K562 (cell line): Measurements from ENCODE around the gene VPS13D. TPM values are rescaled to one million over a fixed set of nuclear protein-coding genes. Genes with fewer than 3 reads are reported as not detected.

Experiments used
- DMBX1 ChIP-seq: fragments of 250-450 bp; sonication (Bioruptor Pico); IDR thresholded peaks from 2 replicates; pipeline ENCODE4 v1.8.0; 2022; ENCODE audit warnings: inconsistent platforms, mild to moderate bottlenecking, moderate library complexity, borderline replicate concordance
- HDAC1 ChIP-seq, 2 experiments: fragments of 450-650 bp; IDR thresholded peaks; 2 replicates each; pipeline ENCODE4 v1.6.1; 2016 to 2017; ENCODE audit warnings: inconsistent platforms in 1 of 2, mild to moderate bottlenecking in 1 of 2, moderate library complexity in 1 of 2
- HMG20A ChIP-seq: fragments of 450-650 bp; formaldehyde crosslinking; conservative IDR thresholded peaks from 2 replicates; pipeline ENCODE4 v1.4.0; 2020; ENCODE audit warnings: mild to moderate bottlenecking, mixed read lengths
- ILF3 ChIP-seq: fragments of 450-650 bp; IDR thresholded peaks from 2 replicates; pipeline ENCODE4 v1.6.1; 2018; ENCODE audit warnings: antibody characterized with exemption, mild to moderate bottlenecking, moderate library complexity, borderline replicate concordance
- LARP7 ChIP-seq: fragments of 450-650 bp; IDR thresholded peaks from 2 replicates; pipeline ENCODE4 v1.6.1; 2016
- OTX1 ChIP-seq: fragments of 450-650 bp; formaldehyde crosslinking; IDR thresholded peaks from 2 replicates; pipeline ENCODE4 v1.4.0; 2022; ENCODE audit warnings: mild to moderate bottlenecking
- SREBF2 ChIP-seq: sonication (generic); formaldehyde crosslinking; IDR thresholded peaks from 2 replicates; pipeline ENCODE4 v1.4.0; 2020; ENCODE audit warnings: mild to moderate bottlenecking, missing genetic modification reagents
- THRAP3 ChIP-seq: fragments of 450-650 bp; IDR thresholded peaks from 2 replicates; pipeline ENCODE4 v1.6.1; 2016; ENCODE audit warnings: mild to moderate bottlenecking, inconsistent platforms, borderline replicate concordance
- TRIM24 ChIP-seq, 2 experiments: fragments of 450-650 bp; IDR thresholded peaks; 2 replicates each; pipeline ENCODE4 v1.6.1; 2016
- U2AF1 ChIP-seq: fragments of 200-400 bp; formaldehyde crosslinking; optimal IDR thresholded peaks from 2 replicates; pipeline ENCODE3; 2017; ENCODE audit warnings: mild to moderate bottlenecking, low read depth, low read length, moderate library complexity
- ZBTB1 ChIP-seq: sonication (generic); formaldehyde crosslinking; IDR thresholded peaks from 2 replicates; pipeline ENCODE4 v1.8.1; 2023; ENCODE audit warnings: missing genetic modification reagents, low read depth, mild to moderate bottlenecking, borderline replicate concordance
- ZNF12 ChIP-seq: sonication (generic); formaldehyde crosslinking; IDR thresholded peaks from 2 replicates; pipeline ENCODE4 v1.4.0; 2020; ENCODE audit warnings: mild to moderate bottlenecking, missing genetic modification reagents
- ZNF408 ChIP-seq: fragments of 250-450 bp; sonication (Bioruptor Pico); IDR thresholded peaks from 2 replicates; pipeline ENCODE4 v1.4.0; 2020; ENCODE audit warnings: low read depth, mild to moderate bottlenecking, moderate library complexity
- ZNF76 ChIP-seq: fragments of 250-450 bp; sonication (Bioruptor Pico); IDR thresholded peaks from 2 replicates; pipeline ENCODE4 v1.4.0; 2020; ENCODE audit warnings: mild to moderate bottlenecking, moderate library complexity, borderline replicate concordance
- polyA plus RNA-seq, 8 experiments: library from polyadenylated mRNA; depleted of rRNA in 4 of 8; stranded (reverse) in 5 of 8; unstranded in 3 of 8; fragments of >200 nt; fragmentation: Nextera tagmentation in 2 of 8; fragmentation: Illumina TruSeq in 1 of 8; extraction: Ambion mirVana in 2 of 8; extraction: Trizol in 1 of 8; gene quantifications; 2 replicates each; pipeline versions ENCODE4 v1.2.1 to v1.2.3, GENCODE V29; 2011 to 2014; ENCODE audit warnings: inconsistent platforms in 1 of 8, missing spikeins in 1 of 8
- total RNA-seq, 7 experiments: library from RNA; depleted of rRNA in 6 of 7; stranded (reverse); fragments of >200 nt in 6 of 7; fragmentation: Illumina TruSeq in 2 of 7; extraction: Trizol in 2 of 7; gene quantifications; 2 replicates each; pipeline versions ENCODE4 v1.2.1 to v1.2.3, GENCODE V29; 2011 to 2021; ENCODE audit warnings: low replicate concordance in 1 of 7
- TF ChIP-seq, protein P1 (sequence below): fragments of 450-650 bp; formaldehyde crosslinking; IDR thresholded peaks from 2 replicates; pipeline ENCODE4 v1.4.0; 2022; ENCODE audit warnings: missing genetic modification characterization
- TF ChIP-seq, protein P2 (sequence below): fragments of 450-650 bp; formaldehyde crosslinking; conservative IDR thresholded peaks from 2 replicates; pipeline ENCODE4 v1.4.0; 2022; ENCODE audit warnings: mild to moderate bottlenecking, missing genetic modification characterization
- TF ChIP-seq, protein P3 (sequence below): fragments of 450-650 bp; IDR thresholded peaks from 2 replicates; pipeline ENCODE4 v1.6.1; 2016; ENCODE audit warnings: low read depth, mild to moderate bottlenecking, moderate library complexity
- TF ChIP-seq, protein P4 (sequence below): sonication (generic); formaldehyde crosslinking; IDR thresholded peaks from 2 replicates; pipeline ENCODE4 v1.8.1; 2022; ENCODE audit warnings: missing genetic modification reagents
- TF ChIP-seq, protein P5 (sequence below): fragments of 250-450 bp; sonication (Bioruptor Pico); IDR thresholded peaks from 2 replicates; pipeline ENCODE4 v1.8.0; 2022; ENCODE audit warnings: moderate library complexity, mild to moderate bottlenecking, inconsistent platforms

Gene VPS13D
- total and polyA plus RNA-seq, 9 of the 15 experiments (the other 6 are each of a cell fraction or from before 2014, with no cell fraction given) = 6.1 to 51.5 (median 38.5) TPM

DNA sequence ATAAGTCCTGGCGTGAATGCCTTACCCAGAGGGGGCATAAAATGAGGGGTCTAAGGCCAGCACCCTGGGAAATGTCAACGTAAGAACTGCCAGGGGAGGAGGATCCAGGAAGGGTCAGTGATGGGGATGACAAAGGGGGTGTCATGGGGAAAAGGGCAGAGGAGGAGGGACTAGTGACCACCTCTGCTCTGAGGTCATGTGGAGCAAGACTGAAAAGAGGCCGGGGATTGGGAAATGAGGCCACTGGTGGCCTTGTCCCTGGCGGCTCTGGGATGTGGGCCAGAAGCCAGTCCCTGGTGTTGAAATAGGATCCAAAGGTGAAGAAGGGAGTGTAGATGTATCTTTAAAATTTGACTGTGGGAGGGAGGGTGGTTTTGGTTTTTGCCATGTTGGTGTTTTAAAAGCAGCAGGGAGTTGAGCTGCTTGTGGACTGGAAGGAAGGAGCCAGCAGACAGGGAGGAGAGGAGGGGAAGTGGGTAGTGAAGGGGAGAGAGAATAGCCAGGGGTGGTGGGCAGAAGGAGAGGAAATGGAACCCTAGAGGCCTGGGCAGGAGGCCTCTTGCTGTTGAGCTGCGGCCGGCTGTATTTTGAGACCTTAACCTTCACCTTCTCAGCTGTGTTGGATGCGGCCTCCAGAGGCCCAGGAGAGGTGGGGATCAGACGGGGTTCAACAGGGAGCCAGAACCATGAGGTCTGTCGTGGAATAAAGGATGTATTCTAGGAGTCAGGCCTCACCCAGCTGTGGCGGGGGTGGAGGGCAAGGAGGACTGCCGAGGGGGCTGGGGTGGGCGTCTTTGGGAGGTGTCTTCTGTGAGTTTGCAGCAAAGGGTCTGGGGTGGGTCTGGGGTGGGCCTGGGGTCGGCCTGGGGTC lies 295.7 kb downstream of the VPS13D start (continued):
- TF ChIP-seq HDAC1 (IDR thresholded peaks at IDR 0.05) = 0 out of 4 replicates have a peak, but pooled peaks of 1 of the 2 experiments have one; percentile 15
- no peak for TF ChIP-seq ZNF76 (CRISPR knock-in tag)
- TF ChIP-seq, protein P1, sequence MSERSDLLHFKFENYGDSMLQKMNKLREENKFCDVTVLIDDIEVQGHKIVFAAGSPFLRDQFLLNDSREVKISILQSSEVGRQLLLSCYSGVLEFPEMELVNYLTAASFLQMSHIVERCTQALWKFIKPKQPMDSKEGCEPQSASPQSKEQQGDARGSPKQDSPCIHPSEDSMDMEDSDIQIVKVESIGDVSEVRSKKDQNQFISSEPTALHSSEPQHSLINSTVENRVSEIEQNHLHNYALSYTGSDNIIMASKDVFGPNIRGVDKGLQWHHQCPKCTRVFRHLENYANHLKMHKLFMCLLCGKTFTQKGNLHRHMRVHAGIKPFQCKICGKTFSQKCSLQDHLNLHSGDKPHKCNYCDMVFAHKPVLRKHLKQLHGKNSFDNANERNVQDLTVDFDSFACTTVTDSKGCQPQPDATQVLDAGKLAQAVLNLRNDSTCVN (CRISPR knock-in tag) = peak; percentile 56; the same call in 1 of the 2 replicates
- TF ChIP-seq, protein P2, sequence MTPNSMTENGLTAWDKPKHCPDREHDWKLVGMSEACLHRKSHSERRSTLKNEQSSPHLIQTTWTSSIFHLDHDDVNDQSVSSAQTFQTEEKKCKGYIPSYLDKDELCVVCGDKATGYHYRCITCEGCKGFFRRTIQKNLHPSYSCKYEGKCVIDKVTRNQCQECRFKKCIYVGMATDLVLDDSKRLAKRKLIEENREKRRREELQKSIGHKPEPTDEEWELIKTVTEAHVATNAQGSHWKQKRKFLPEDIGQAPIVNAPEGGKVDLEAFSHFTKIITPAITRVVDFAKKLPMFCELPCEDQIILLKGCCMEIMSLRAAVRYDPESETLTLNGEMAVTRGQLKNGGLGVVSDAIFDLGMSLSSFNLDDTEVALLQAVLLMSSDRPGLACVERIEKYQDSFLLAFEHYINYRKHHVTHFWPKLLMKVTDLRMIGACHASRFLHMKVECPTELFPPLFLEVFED (CRISPR knock-in tag) = peak; percentile 67; the same call in 1 of the 2 replicates
- TF ChIP-seq U2AF1 = no peak
- 0 out of 4 replicates have a peak, but pooled peaks of 1 of the 2 experiments have one; percentile 21 for TF ChIP-seq TRIM24 (IDR thresholded peaks at IDR 0.05)
- TF ChIP-seq THRAP3 = no peak
- peak; percentile 60; the same call in 1 of the 2 replicates for TF ChIP-seq OTX1
- TF ChIP-seq SREBF2 (CRISPR knock-in tag) = no peak
- no peak for TF ChIP-seq ILF3
- no peak for TF ChIP-seq ZNF12 (CRISPR knock-in tag)
- no peak for TF ChIP-seq HMG20A
- no peak for TF ChIP-seq ZNF408
- peak; percentile 54; the same call in 1 of the 2 replicates for TF ChIP-seq DMBX1 (CRISPR knock-in tag)
- TF ChIP-seq LARP7 = peak; percentile 85; the same call in 1 of the 2 replicates
- TF ChIP-seq, protein P3, sequence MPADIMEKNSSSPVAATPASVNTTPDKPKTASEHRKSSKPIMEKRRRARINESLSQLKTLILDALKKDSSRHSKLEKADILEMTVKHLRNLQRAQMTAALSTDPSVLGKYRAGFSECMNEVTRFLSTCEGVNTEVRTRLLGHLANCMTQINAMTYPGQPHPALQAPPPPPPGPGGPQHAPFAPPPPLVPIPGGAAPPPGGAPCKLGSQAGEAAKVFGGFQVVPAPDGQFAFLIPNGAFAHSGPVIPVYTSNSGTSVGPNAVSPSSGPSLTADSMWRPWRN = no peak
- TF ChIP-seq, protein P4, sequence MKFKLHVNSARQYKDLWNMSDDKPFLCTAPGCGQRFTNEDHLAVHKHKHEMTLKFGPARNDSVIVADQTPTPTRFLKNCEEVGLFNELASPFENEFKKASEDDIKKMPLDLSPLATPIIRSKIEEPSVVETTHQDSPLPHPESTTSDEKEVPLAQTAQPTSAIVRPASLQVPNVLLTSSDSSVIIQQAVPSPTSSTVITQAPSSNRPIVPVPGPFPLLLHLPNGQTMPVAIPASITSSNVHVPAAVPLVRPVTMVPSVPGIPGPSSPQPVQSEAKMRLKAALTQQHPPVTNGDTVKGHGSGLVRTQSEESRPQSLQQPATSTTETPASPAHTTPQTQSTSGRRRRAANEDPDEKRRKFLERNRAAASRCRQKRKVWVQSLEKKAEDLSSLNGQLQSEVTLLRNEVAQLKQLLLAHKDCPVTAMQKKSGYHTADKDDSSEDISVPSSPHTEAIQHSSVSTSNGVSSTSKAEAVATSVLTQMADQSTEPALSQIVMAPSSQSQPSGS = no peak
- TF ChIP-seq, protein P5, sequence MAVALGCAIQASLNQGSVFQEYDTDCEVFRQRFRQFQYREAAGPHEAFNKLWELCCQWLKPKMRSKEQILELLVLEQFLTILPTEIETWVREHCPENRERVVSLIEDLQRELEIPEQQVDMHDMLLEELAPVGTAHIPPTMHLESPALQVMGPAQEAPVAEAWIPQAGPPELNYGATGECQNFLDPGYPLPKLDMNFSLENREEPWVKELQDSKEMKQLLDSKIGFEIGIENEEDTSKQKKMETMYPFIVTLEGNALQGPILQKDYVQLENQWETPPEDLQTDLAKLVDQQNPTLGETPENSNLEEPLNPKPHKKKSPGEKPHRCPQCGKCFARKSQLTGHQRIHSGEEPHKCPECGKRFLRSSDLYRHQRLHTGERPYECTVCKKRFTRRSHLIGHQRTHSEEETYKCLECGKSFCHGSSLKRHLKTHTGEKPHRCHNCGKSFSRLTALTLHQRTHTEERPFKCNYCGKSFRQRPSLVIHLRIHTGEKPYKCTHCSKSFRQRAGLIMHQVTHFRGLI (CRISPR knock-in tag) = no peak
- no peak for TF ChIP-seq ZBTB1
